Neutrophil (primary cell): ENCODE data around the gene SETD3.

ENCODE experiments used
- H3K27ac ChIP-seq: fragments of 200-600 bp; sonication (generic); 2 replicates; pipeline ENCODE4 v1.5.1; 2016; ENCODE audit warnings: mild to moderate bottlenecking, moderate library complexity
- H3K27me3 ChIP-seq: fragments of 200-600 bp; sonication (generic); 2 replicates; pipeline ENCODE4 v1.6.0; 2016; ENCODE audit warnings: mild to moderate bottlenecking
- H3K36me3 ChIP-seq: fragments of 200-600 bp; sonication (generic); 2 replicates; pipeline ENCODE4 v1.5.1; 2017
- H3K4me1 ChIP-seq, 2 experiments: fragments of 200-600 bp in 1 of 2; sonication (generic) in 1 of 2; 1 replicate in 1 of 2; 2 replicates in 1 of 2; pipeline versions ENCODE4 v1.5.1 to v1.6.1; 2013 to 2016; ENCODE audit warnings: low read depth in 1 of 2, low read length in 1 of 2, mild to moderate bottlenecking in 1 of 2, moderate library complexity in 1 of 2; ENCODE audit not compliant: control insufficient read depth in 1 of 2, insufficient read depth in 1 of 2
- H3K4me3 ChIP-seq, 2 experiments: fragments of 200-600 bp in 1 of 2; sonication (generic) in 1 of 2; 1 replicate in 1 of 2; 2 replicates in 1 of 2; pipeline ENCODE4 v1.5.1; 2013 to 2016; ENCODE audit warnings: low read depth in 1 of 2, low read length in 1 of 2, mild to moderate bottlenecking in 1 of 2, moderate library complexity in 1 of 2
- H3K9me3 ChIP-seq: fragments of 200-600 bp; sonication (generic); 2 replicates; pipeline ENCODE4 v1.5.1; 2016
- TF ChIP-seq, protein P1 (sequence below): fragments of 200-600 bp; sonication (generic); IDR thresholded peaks from 2 replicates; pipeline ENCODE4 v1.5.1; 2016; ENCODE audit warnings: antibody characterized with exemption

The SETD3 gene

DNA sequence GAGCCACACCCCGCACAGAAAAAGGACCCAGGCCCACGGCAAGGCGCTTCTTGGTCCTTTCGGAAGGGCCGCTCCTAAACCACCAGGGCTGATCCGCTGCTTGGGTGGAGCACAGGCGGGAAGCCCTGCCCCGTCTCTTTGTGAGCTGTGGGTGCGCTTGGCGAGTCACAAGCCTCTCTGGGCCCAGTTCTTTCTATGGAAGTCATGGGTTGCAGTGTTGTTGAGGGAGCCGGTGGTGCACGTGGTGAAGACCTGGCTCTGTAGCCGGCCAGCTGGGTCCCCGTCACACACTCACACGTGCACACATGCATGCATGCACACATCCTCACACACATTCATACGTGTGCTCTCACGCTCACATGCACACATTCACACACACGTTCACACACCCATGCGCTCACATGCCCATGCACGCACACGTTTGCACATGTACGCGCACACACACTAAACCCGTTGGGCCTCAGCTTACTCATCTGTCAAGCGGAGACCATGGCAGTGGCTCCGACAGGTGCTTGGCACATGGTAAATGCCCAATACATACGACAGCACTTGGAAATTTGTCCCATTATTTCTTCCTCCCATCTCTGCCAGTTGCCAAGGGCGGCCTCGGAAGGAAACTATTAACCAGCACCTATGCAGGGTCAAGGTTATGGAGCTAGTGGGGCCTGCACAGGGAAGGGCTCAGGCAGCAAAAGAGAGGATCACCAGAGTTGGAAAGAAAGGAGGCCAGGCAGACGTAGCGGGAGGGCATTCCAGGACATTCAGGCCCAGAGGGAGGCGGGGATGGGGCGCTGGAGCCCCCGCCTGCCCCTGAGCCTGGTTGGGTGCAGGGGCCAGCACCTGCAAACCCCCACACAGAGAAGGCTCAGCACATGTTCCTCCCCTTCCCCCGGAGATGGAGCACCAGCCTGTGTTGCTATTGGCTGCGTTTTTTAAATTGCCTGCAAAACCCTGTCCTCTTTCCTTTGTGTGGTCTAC is 96.9 kb downstream of the SETD3 start:
- Histone ChIP-seq H3K9me3 (no peaks in the 10 kb centered on the region), H3K27ac (no peak overlapping the region)
- TF ChIP-seq, protein P1, sequence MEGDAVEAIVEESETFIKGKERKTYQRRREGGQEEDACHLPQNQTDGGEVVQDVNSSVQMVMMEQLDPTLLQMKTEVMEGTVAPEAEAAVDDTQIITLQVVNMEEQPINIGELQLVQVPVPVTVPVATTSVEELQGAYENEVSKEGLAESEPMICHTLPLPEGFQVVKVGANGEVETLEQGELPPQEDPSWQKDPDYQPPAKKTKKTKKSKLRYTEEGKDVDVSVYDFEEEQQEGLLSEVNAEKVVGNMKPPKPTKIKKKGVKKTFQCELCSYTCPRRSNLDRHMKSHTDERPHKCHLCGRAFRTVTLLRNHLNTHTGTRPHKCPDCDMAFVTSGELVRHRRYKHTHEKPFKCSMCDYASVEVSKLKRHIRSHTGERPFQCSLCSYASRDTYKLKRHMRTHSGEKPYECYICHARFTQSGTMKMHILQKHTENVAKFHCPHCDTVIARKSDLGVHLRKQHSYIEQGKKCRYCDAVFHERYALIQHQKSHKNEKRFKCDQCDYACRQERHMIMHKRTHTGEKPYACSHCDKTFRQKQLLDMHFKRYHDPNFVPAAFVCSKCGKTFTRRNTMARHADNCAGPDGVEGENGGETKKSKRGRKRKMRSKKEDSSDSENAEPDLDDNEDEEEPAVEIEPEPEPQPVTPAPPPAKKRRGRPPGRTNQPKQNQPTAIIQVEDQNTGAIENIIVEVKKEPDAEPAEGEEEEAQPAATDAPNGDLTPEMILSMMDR, result no peak

DNA sequence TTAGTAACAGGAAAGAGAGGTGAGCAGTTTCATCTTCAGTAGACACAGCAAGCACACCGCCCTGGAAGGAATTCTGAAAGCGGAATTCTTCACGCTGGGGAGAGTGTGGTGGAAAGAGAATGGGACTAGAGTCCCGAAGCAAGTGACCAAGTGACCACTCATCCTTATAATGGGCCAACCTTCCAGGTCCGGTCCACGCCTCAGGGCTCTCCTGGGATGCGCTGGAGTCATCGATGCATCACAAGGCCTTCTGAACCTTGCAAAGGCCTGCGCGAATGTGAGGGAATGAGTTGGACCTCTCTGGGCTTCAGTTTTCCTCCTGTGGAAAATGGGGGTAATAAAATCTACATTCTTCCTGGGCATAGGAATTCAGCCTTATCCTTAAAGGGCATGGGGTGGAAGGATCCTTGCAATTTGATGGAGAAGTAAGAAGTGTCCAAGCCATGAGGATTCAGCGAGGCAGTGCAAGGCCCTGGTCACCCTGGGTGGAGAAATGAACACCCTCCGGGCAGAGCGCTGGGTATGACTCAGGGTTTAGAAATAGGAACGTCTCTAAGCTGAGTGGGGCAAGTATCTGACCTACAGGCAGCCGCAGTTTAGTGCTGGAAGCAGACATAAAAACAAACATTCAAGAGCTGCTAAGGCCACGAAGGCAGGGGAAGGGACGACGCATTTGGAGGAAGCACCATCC is 97.7 kb downstream of the SETD3 start:
- no peaks in the 10 kb centered on the region for H3K9me3 ChIP-seq
- peaks cover 22% of the 10 kb centered on the region for H3K27me3 ChIP-seq
- TF ChIP-seq, protein P1, result no peak
- no peak overlapping the region for H3K27ac ChIP-seq
- H3K36me3 ChIP-seq, result no peaks in the 10 kb centered on the region
- H3K4me1 ChIP-seq, result no peaks in the 10 kb centered on the region
- no peak overlapping the region for H3K4me3 ChIP-seq

More for the DNA sequence above, 96.9 kb downstream of the SETD3 start:
- H3K4me1 ChIP-seq, result no peaks in the 10 kb centered on the region
- H3K27me3 ChIP-seq, result peaks cover 22% of the 10 kb centered on the region
- no peak overlapping the region for H3K4me3 ChIP-seq
- no peaks in the 10 kb centered on the region for H3K36me3 ChIP-seq

DNA sequence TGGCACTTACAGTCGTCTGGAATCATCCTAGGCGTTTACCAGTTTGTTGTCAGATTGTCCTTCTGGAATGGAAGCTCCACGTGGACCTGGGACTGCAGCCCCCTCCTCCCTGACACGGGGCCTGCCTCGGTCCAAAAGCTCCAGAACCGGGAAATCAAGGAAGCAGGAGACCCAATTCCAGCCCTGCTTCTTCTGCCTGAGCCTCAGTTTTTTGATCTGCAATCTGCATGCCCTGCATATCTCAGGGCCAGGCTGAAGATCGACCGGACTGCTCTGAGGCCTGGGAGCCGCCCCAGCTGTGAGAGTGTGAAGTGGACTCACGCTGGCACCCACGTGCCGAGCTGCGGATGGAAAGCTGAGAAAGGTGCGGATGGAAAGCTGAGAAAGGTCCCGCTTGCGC is 98.6 kb downstream of the SETD3 start:
- Histone ChIP-seq H3K4me1 (no peaks in the 10 kb centered on the region), H3K9me3 (no peaks in the 10 kb centered on the region), H3K27ac (no peak overlapping the region), H3K4me3 (no peak overlapping the region), H3K36me3 (no peaks in the 10 kb centered on the region), H3K27me3 (peaks cover 22% of the 10 kb centered on the region)
- TF ChIP-seq, protein P1, result no peak

DNA sequence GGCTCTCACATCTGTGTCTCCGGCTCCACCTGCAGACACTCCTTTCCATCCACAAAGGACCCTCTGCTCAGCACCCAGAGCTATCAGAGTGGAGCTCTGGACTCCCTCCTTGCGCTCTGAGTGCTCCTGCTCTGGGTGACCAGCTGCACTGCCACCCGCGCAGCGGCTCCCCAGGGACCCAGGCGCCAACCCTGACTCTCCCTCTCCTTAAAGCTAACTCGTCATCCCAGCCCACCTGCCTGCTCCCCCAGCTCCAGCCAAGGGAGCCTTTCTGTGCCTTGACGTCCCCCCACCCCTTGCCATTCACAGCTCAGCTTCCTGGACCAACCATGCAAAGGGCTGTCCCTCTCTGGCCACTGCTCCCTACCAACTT is 99.0 kb downstream of the SETD3 start:
- H3K36me3 ChIP-seq, result no peaks in the 10 kb centered on the region
- TF ChIP-seq, protein P1, result no peak
- H3K4me3 ChIP-seq, result no peak overlapping the region
- peaks cover 22% of the 10 kb centered on the region for H3K27me3 ChIP-seq
- no peaks in the 10 kb centered on the region for H3K4me1 ChIP-seq
- no peaks in the 10 kb centered on the region for H3K9me3 ChIP-seq
- H3K27ac ChIP-seq, result no peak overlapping the region

DNA sequence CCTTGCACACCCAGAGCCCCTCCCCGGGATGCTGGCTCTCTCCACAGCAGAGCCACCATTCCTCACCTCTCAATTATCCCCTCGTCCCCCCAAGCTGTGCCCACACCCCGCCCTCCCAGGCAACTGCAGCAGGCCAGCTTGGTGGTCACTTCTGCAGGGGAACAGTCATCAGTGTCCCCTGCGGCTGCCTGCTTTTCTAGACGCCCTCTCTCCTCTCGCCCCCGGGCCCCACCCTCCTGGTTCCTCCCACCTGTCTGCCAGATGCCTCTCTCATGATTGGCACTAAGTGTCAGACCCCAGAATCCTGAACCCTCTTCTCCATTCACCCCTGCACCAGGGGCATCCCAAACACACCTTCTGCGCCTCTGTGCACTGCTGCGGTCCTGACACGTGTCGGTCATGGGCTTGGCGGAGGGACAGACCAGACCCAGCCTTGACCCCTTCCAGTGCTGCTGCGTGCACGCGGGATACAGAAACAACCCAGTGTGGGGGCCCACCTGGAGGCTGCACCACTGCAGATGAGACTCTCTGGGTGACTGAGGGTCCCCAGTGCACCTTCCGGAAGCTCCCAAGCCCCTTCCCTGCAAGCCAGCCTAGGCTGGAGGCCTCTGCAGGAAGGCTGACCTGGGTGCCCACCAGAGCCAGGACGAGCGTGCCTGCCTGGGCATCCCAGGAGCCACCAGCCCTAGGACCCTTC is 99.5 kb downstream of the SETD3 start:
- Histone ChIP-seq H3K4me3 (no peak overlapping the region), H3K27ac (no peak overlapping the region), H3K27me3 (peaks cover 20% of the 10 kb centered on the region), H3K4me1 (no peaks in the 10 kb centered on the region), H3K9me3 (no peaks in the 10 kb centered on the region), H3K36me3 (no peaks in the 10 kb centered on the region)
- TF ChIP-seq, protein P1, result no peak
